C4-2B (cell line): ENCODE data around the gene ERGIC1.
"Not testable (repeated sequence)": the region's sequence is repeated elsewhere in the genome, so short reads cannot be mapped to it uniquely, and the experiment has no call there.

Experiments used
- H3K27ac ChIP-seq: fragments of 450-650 bp; 2 replicates; pipeline ENCODE4 v1.5.1; 2017
- CTCF ChIP-seq: fragments of 450-650 bp; conservative IDR thresholded peaks from 2 replicates; pipeline ENCODE4 v1.5.1; 2017; ENCODE audit warnings: mild to moderate bottlenecking
- ZFX ChIP-seq: fragments of 450-650 bp; IDR thresholded peaks from 2 replicates; pipeline ENCODE4 v1.6.1; 2017

Gene ERGIC1

GRCh38 chr5:172892713-172893112 is 58.7 kb downstream of the ERGIC1 start:
- TF ChIP-seq ZFX, result no peak
- TF ChIP-seq CTCF, result no peak
- no peak overlapping the region for H3K27ac ChIP-seq

GRCh38 chr5:172894767-172895388 is 60.8 kb downstream of the ERGIC1 start:
- no peak overlapping the region for H3K27ac ChIP-seq
- TF ChIP-seq CTCF (no peak), ZFX (no peak)

- no peak overlapping the region for H3K27ac ChIP-seq
- no peak for TF ChIP-seq CTCF
- no peak for TF ChIP-seq ZFX
Measured at GRCh38 chr5:172895549-172895948, 61.5 kb downstream of the ERGIC1 start.

GRCh38 chr5:172896465-172896864 is 62.4 kb downstream of the ERGIC1 start:
- H3K27ac ChIP-seq, result no peak overlapping the region
- no peak for TF ChIP-seq CTCF
- no peak for TF ChIP-seq ZFX

- not testable (repeated sequence) for H3K27ac ChIP-seq
Measured at GRCh38 chr5:172897067-172897466, 63.0 kb downstream of the ERGIC1 start.

GRCh38 chr5:172897481-172898217 is 63.6 kb downstream of the ERGIC1 start:
- no peak for TF ChIP-seq ZFX
- TF ChIP-seq CTCF, result no peak
- no peak overlapping the region for H3K27ac ChIP-seq

GRCh38 chr5:172898218-172898842 is 64.3 kb downstream of the ERGIC1 start:
- TF ChIP-seq ZFX, result no peak
- TF ChIP-seq CTCF, result no peak
- H3K27ac ChIP-seq, result no peak overlapping the region
